ENCODE measurements around the gene BTNL9.

The BTNL9 gene

GRCh38 chr5:181047921-181048320 is 7.9 kb downstream of the BTNL9 start:
- Histone ChIP-seq H3K27ac (ENCODE audit: poor library complexity, severe bottlenecking) (no peak overlapping the region), H3K27me3 (ENCODE audit: insufficient read depth, poor library complexity, severe bottlenecking) (peaks cover 43% of the 10 kb centered on the region), H3K9me3 (ENCODE audit: severe bottlenecking) (no peaks in the 10 kb centered on the region), H3K36me3 (ENCODE audit: low read depth) (no peaks in the 10 kb centered on the region), H3K4me3 (ENCODE audit: severe bottlenecking) (no peak overlapping the region), H3K4me1 (ENCODE audit: insufficient read depth, poor library complexity, severe bottlenecking) (no peaks in the 10 kb centered on the region)
- ATAC-seq (ENCODE audit: low read depth) (no peak), DNase-seq (ENCODE audit: low spot score) (no peak)
- TF ChIP-seq CTCF (IDR thresholded peaks at IDR 0.05; ENCODE audit: poor library complexity, severe bottlenecking), result no peak

- Histone ChIP-seq H3K27ac (ENCODE audit: poor library complexity, severe bottlenecking) (no peak overlapping the region), H3K9me3 (ENCODE audit: severe bottlenecking) (no peaks in the 10 kb centered on the region), H3K4me1 (ENCODE audit: insufficient read depth, poor library complexity, severe bottlenecking) (no peaks in the 10 kb centered on the region), H3K36me3 (ENCODE audit: low read depth) (no peaks in the 10 kb centered on the region), H3K4me3 (ENCODE audit: severe bottlenecking) (no peak overlapping the region), H3K27me3 (ENCODE audit: insufficient read depth, poor library complexity, severe bottlenecking) (peaks cover 56% of the 10 kb centered on the region)
- no peak for DNase-seq (ENCODE audit: low spot score)
- no peak for TF ChIP-seq CTCF (IDR thresholded peaks at IDR 0.05; ENCODE audit: poor library complexity, severe bottlenecking)
- ATAC-seq (ENCODE audit: low read depth), result no peak
Measured at GRCh38 chr5:181050016-181050415, 9.9 kb downstream of the BTNL9 start.

GRCh38 chr5:181051841-181052671 is 12.0 kb downstream of the BTNL9 start:
- no peaks in the 10 kb centered on the region for H3K36me3 ChIP-seq (ENCODE audit: low read depth)
- no peak overlapping the region for H3K27ac ChIP-seq (ENCODE audit: poor library complexity, severe bottlenecking)
- H3K27me3 ChIP-seq (ENCODE audit: insufficient read depth, poor library complexity, severe bottlenecking), result peaks cover 72% of the 10 kb centered on the region
- DNase-seq (ENCODE audit: low spot score) (no peak), ATAC-seq (ENCODE audit: low read depth) (peak; percentile 13; the same call in 2 of the 3 replicates)
- no peaks in the 10 kb centered on the region for H3K9me3 ChIP-seq (ENCODE audit: severe bottlenecking)
- TF ChIP-seq CTCF (IDR thresholded peaks at IDR 0.05; ENCODE audit: poor library complexity, severe bottlenecking), result no peak
- H3K4me3 ChIP-seq (ENCODE audit: severe bottlenecking), result peak overlapping the region; percentile 51
- H3K4me1 ChIP-seq (ENCODE audit: insufficient read depth, poor library complexity, severe bottlenecking), result no peaks in the 10 kb centered on the region

- Histone ChIP-seq H3K4me1 (ENCODE audit: insufficient read depth, poor library complexity, severe bottlenecking) (no peaks in the 10 kb centered on the region), H3K27me3 (ENCODE audit: insufficient read depth, poor library complexity, severe bottlenecking) (peaks cover 80% of the 10 kb centered on the region), H3K36me3 (ENCODE audit: low read depth) (no peaks in the 10 kb centered on the region), H3K9me3 (ENCODE audit: severe bottlenecking) (no peaks in the 10 kb centered on the region), H3K27ac (ENCODE audit: poor library complexity, severe bottlenecking) (no peak overlapping the region), H3K4me3 (ENCODE audit: severe bottlenecking) (peak overlapping the region; percentile 51)
- TF ChIP-seq CTCF (IDR thresholded peaks at IDR 0.05; ENCODE audit: poor library complexity, severe bottlenecking), result no peak
- ATAC-seq (ENCODE audit: low read depth) (peak; percentile 51), DNase-seq (ENCODE audit: low spot score) (no peak)
Measured at GRCh38 chr5:181052672-181053487, 12.8 kb downstream of the BTNL9 start.

Measured in RWPE2 (cell line).